DMS 273 treated with DMSO at 0.1 percent for 48 hours (cell line): ENCODE results near the gene NRG2.
A peak's percentile ranks its signal among the peaks of the same experiment; 100 is the strongest.

ENCODE experiments used
- DNase-seq: peaks from one replicate; lab custom pipeline; 2025; lab: John Stamatoyannopoulos, UW

NRG2 gene

DNA sequence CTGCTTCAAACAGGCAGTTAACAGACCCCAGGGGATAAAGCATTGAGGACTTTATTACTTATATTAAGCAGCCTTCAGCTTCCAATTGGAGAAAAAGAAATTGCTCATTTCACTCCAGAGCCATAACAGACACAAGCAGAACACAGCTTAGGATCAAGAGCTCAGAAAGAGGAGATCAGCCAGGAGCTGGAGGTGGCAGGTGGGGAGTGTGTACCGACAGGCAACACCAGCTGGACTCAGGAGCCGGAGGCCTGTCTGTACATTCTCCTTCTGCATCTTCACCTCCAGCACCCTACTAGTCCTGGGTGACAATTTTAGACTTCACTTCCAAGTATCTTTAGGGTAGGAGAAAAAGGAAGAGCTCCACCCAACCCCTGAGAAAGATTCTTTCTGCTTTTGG lies 35.8 kb downstream of the NRG2 start:
- no peak for DNase-seq

DNA sequence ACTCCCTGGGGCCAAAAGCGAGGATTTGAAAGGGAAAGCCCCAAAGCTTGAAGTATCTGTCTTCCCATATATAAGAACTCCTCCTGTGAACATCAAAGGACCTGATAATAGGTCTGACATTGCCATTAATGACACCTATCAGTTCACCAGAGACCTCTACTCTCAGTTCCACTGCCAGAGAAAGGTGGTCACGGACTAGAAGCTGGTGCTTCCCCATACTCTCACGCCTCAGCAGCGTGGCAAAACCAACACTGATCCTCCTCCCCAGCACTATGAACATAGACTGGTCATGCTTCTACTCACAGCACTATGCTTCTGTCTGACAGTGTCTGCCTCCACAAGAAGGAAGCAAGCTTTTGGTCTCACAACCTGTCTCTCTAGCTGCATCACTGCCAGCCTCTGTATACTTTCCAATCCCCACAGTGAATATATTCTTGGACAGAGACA lies 37.9 kb downstream of the NRG2 start:
- no peak for DNase-seq

- no peak for DNase-seq
Observed at GRCh38 chr5:140004174-140004573, 38.9 kb downstream of the NRG2 start.

DNA sequence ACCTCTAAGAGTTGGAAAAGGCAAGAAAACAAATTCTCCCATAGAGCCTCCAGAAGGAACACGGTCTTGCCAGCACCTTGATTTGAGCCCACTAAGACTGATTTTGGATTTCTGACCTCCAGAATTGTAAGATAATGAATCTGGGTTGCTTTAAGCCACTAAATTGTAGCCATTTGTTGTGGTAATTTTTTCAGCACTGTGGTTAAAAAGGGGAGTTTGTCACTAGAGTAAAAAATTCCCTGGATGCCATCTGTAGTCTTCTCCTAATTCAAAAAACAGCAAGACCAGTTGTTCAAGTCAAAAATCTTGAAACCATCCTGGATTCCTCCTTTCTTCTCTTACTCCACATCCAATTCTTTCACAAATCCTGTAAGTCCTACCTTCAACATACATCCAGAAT lies 39.6 kb downstream of the NRG2 start:
- no peak for DNase-seq

DNA sequence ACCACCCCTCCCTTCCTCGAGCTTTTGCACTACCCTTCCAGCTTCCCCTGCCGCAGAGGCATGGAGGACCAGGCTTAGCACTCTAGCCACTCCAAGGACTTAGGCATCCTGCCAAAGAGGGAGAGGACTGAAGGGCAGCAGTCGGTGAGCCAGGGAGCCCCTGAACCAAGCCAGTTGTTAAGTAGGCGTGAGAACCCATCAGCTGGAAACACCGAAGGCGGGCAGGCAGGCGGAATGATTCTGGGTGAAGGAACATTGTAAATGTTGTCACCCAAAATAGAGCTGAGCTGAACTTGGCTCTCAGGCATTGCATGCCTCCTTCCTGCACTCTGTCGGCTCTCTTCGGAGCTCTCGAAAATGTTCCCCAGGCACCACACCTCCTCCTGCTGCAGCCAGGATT lies 42.8 kb downstream of the NRG2 start:
- no peak for DNase-seq

DNA sequence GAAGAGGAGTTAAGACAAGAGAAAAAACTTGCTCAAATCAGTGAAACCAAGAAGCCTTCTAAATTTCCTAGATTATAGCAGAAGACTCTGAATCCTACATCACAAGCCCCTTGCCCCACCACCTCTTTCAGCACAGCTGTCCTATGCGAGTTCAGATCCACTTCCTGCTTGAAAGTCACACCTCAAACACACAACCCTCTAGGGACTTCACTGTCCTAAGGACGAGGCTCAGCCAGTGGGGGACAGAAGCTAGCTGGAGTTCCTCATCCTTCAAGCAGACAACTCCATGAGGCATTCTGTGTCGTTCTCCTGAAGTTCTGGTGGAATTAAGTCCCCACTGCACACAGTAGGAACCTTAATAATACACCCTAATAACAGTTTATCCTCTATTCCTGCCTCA lies 44.3 kb downstream of the NRG2 start:
- no peak for DNase-seq

- no peak for DNase-seq
Observed at GRCh38 chr5:139997276-139997675, 45.8 kb downstream of the NRG2 start.

- DNase-seq = no peak
Observed at GRCh38 chr5:139995929-139996328, 47.2 kb downstream of the NRG2 start.

DNA sequence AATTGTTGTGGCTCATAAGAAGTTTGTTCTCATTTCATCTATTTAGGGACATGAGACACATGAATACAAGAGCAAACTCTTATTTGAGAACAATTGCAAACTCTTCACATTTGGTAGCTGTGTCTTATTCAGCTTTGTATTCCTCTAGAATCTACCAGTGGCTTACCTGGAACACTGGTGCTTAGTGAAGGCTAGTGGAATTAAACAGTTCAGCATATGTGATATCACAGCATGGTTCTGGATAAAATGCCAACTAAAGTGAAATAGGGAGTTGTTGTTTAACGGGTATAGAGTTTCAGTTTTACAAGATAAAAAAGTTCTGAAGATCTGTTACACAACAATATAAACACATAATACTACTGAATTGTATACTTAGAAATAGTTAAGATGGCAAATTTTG lies 48.9 kb downstream of the NRG2 start:
- no peak for DNase-seq

DNA sequence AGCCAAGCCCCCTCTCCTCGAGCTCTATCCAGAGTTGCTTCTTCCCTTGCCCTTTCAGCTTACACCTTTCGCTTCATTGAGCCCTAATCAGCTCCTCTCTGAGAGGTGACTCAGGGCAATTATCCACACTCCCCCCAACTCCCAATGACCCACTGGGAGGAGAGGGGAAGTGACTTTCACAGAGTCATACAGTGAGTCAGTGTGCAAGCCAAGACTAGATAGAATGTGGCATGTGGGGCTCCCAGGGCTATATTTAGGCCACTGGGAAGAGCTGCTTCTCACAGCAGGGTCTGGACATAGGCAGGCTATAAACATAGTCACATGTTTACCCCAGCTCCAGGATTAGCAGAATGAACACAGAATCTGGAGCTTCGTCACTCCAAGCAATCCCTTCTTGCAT lies 57.4 kb downstream of the NRG2 start:
- no peak for DNase-seq

GRCh38 chr5:139985290-139985689 lies 57.8 kb downstream of the NRG2 start:
- no peak for DNase-seq

GRCh38 chr5:139984816-139985215 lies 58.3 kb downstream of the NRG2 start:
- no peak for DNase-seq

- DNase-seq = no peak
Observed at GRCh38 chr5:139982975-139983240, 60.2 kb downstream of the NRG2 start.

DNA sequence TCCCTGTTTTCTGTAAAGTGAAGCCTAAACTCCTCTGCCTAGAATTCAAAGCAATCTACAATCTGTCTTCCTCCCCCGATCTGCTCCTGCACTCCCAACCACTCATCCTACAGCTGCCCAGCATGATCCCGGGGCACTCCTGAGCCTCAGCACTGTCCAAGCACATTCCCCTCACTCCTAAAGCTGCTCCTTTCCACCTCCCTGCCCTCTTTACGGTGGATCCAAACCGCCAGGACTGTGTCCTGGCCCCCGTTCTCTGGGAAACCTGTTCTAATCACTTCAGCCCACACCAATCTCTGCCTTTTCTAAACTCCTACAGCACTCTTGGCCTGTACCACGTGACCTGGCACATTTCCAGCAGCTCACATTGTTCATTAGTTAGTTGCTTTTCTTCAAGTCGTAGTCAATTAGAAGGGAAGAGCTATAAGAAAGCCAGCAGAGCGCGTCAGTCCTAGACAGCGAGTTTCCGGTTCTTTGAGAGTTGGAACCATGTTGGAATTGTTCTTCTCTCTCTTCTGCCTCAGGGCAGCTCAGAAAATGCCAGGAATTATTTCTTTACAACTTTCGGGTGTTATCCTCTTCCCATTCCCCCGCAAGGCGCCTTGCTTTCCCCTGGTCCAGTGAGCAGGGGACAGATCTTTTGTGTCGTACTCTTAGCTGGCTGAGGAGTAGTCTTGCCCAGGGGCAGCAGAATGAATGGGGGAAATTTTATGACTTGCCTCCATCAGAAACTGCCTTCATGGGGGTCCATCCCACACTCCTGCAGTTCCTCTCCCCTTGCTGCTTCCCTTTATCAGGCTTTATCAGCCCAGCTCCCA lies 60.7 kb downstream of the NRG2 start:
- no peak for DNase-seq

DNA sequence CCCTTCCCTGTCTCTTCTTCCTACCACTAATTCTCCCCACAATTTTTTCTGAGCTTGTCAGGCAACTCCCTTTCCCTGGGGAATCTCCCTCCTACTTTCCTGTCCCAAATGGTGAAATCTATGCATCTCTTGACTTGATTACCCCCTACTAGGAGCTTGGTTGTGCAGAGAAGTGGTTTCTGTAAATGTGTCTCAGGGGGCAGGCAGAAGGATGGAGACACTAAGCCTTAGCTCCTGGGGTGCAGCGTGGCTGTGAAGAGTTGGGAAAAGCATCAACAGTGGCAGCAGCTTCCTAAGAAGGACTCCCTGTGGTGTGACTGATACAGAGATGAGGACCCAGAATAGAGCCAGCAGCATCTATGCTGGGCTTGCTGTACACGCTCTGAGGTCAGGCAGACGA lies 62.3 kb downstream of the NRG2 start:
- DNase-seq = no peak

GRCh38 chr5:139979943-139980342 lies 63.2 kb downstream of the NRG2 start:
- no peak for DNase-seq

- no peak for DNase-seq
Observed at GRCh38 chr5:139979518-139979917, 63.6 kb downstream of the NRG2 start.

- peak; percentile 44 for DNase-seq
Observed at GRCh38 chr5:139976703-139977102, 66.4 kb downstream of the NRG2 start.

DNA sequence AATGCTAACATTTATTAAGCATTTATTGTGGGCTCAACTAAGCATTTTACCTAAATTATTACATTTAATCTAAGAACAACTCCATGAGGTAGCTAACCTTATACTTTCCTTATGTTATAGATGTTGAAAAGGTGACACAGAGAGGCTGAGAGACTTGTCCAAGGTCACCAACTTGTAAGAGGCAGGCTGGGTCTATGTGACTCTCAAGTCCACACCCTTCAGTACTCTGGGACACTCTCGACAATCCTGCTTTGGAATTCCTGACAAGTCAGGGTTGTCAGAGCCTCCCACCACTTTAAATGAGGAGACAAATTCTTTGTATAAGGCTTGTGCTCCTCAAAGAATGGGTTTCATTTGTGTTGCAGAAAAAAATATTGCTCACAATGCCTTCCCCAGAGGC lies 67.2 kb downstream of the NRG2 start:
- DNase-seq = no peak

- peak; percentile 76 for DNase-seq
Observed at GRCh38 chr5:139975306-139975705, 67.8 kb downstream of the NRG2 start.

DNA sequence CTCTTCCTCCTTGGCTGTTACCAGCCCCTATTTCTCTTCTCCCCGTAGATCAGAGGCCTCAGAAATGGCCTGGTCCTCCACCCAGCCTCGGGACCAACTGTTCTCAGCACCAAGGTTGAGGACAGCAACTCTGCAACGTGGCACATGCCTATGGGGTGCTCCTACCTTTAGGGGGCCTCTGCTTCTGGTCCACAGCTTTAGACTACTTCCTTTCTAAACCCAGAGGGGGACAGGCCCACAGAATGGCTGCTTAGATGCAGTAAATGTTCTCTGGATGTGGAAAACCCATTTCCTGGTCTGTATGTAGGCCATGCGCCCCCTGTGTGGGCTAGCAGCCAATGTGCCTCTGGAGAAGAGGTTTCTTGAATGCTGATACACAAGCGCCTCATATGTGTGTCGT lies 68.4 kb downstream of the NRG2 start:
- no peak for DNase-seq

DNA sequence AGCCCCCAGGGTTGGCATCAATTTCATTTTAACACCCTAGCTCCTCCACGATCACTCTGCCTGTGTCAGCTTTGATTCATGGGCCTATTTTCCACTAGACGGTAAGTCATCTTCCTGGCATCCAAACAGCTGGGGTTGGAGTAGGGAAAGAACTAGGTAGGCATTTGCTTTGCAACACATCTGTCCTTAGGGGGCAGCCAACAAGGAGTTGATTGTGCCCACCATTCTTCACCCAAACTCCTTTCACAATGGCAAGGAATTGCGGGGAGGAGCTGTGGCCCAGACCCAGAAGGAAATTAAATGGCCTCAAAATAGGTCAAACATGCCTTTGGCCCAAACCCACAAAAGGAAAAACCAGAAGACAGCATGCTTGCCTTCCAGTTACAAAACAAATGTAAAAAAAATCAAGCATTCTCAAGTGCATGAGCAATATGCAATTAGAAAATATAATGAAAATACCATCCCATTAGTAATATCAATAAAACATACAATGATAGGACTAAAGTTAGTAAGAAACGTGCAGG lies 71.8 kb downstream of the NRG2 start:
- no peak for DNase-seq

DNA sequence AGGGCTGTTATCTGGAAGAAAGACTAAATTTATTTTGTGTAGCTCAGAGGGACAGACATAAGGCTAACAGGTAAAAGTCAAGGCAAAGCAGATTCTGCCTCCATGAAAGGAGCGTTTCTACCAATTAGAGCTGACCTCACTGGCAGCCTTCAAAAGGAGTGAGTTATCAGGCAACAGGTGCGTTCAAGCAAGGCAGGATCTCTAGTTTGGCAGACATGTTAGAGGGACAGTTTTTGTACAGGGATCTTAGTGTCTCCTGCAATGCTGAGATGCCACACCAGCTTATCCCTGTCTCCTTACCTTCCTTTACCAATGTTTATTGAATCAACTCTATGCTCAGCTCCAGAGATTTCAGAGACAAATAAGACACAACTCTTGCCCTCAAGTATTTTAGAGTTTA lies 73.8 kb downstream of the NRG2 start:
- DNase-seq = no peak

- peak; percentile 61 for DNase-seq
Observed at GRCh38 chr5:139968547-139969261, 74.4 kb downstream of the NRG2 start.
